ENCODE data around the gene DOCK1.

DOCK1 gene

GRCh38 chr10:126953886-126954285, 48.7 kb downstream of the DOCK1 start:
- no peak for DNase-seq (ENCODE audit: low spot score)

GRCh38 chr10:126955396-126955795, 50.2 kb downstream of the DOCK1 start:
- no peak for DNase-seq (ENCODE audit: low spot score)

GRCh38 chr10:126955934-126956711, 50.9 kb downstream of the DOCK1 start:
- DNase-seq (ENCODE audit: low spot score), result no peak

GRCh38 chr10:126956712-126957108, 51.5 kb downstream of the DOCK1 start:
- DNase-seq (ENCODE audit: low spot score), result no peak

GRCh38 chr10:126957111-126957510, 51.9 kb downstream of the DOCK1 start:
- no peak for DNase-seq (ENCODE audit: low spot score)

- DNase-seq (ENCODE audit: low spot score), result no peak
These were observed 54.2 kb downstream of the DOCK1 start for GRCh38 chr10:126959431-126959830.

GRCh38 chr10:126959906-126960685, 54.9 kb downstream of the DOCK1 start:
- DNase-seq (ENCODE audit: low spot score), result no peak

- no peak for DNase-seq (ENCODE audit: low spot score)
These were observed 58.1 kb downstream of the DOCK1 start for GRCh38 chr10:126963354-126963753.

GRCh38 chr10:126964190-126964589, 59.0 kb downstream of the DOCK1 start:
- DNase-seq (ENCODE audit: low spot score), result no peak

GRCh38 chr10:126966938-126967337, 61.7 kb downstream of the DOCK1 start:
- DNase-seq (ENCODE audit: low spot score), result no peak

- no peak for DNase-seq (ENCODE audit: low spot score)
These were observed 64.1 kb downstream of the DOCK1 start for GRCh38 chr10:126969310-126969709.

- peak; percentile 88 for DNase-seq (ENCODE audit: low spot score)
These were observed 67.6 kb downstream of the DOCK1 start for GRCh38 chr10:126972635-126973414.

- no peak for DNase-seq (ENCODE audit: low spot score)
These were observed 70.0 kb downstream of the DOCK1 start for GRCh38 chr10:126975221-126975620.

- no peak for DNase-seq (ENCODE audit: low spot score)
These were observed 72.0 kb downstream of the DOCK1 start for GRCh38 chr10:126977216-126977615.

GRCh38 chr10:126979311-126979710, 74.1 kb downstream of the DOCK1 start:
- no peak for DNase-seq (ENCODE audit: low spot score)

GRCh38 chr10:126993208-126993607, 88.0 kb downstream of the DOCK1 start:
- DNase-seq (ENCODE audit: low spot score), result no peak

GRCh38 chr10:126997801-126998590, 92.8 kb downstream of the DOCK1 start:
- no peak for DNase-seq (ENCODE audit: low spot score)

GRCh38 chr10:127000598-127000997, 95.4 kb downstream of the DOCK1 start:
- DNase-seq (ENCODE audit: low spot score), result no peak

- DNase-seq (ENCODE audit: low spot score), result no peak
These were observed 97.9 kb downstream of the DOCK1 start for GRCh38 chr10:127003032-127003685.

- DNase-seq (ENCODE audit: low spot score), result no peak
These were observed 101.2 kb downstream of the DOCK1 start for GRCh38 chr10:127006453-127006852.

- DNase-seq (ENCODE audit: low spot score), result no peak
These were observed 104.1 kb downstream of the DOCK1 start for GRCh38 chr10:127009366-127009765.
